GM21381 (cell line): Measurements from ENCODE around the gene IGLL5.
"Not testable (repeated sequence)": the region's sequence is repeated elsewhere in the genome, so short reads cannot be mapped to it uniquely, and the experiment has no call there.

Experiments
- ATAC-seq: cut with Tn5 transposase; IDR thresholded peaks from one replicate; pipeline ENCODE4 v1.9.1; 2021; ENCODE audit warnings: mild to moderate bottlenecking, moderate library complexity; ENCODE audit not compliant: unreplicated experiment

IGLL5 gene

DNA sequence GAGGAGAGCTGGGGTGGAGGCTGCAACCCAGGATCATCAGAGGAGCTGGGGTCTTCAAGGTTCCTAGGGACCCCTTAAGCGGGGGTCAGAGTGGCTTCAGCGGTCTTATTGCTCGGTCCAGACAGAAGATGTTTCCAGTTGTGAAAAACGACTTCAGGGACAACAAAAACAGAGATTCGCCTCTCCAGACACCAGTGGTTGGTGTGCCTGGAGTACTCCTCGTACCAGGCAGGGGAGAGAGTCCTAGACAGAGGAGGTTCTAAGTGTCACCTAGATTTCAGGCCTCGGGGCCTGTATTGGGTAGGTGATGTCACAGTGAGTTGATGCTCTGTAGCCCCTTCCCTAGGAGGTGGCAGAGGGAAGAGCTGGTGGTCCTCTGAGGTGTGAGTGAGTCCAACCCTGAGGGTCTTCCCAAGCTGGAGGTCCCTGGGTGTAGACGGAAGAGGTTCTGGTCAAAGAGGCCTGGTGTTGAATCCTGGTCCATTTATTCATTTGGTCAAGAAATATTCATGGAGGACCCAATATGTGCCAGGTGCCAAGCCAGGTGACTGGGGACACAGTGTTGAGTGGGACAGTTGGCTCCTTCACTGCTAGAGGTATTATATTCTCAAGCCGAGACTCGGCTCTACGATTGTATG lies 4.4 kb upstream of the IGLL5 start:
- ATAC-seq: no peak

GRCh38 chr22:22884010-22884887 lies 3.4 kb upstream of the IGLL5 start:
- ATAC-seq: no peak

DNA sequence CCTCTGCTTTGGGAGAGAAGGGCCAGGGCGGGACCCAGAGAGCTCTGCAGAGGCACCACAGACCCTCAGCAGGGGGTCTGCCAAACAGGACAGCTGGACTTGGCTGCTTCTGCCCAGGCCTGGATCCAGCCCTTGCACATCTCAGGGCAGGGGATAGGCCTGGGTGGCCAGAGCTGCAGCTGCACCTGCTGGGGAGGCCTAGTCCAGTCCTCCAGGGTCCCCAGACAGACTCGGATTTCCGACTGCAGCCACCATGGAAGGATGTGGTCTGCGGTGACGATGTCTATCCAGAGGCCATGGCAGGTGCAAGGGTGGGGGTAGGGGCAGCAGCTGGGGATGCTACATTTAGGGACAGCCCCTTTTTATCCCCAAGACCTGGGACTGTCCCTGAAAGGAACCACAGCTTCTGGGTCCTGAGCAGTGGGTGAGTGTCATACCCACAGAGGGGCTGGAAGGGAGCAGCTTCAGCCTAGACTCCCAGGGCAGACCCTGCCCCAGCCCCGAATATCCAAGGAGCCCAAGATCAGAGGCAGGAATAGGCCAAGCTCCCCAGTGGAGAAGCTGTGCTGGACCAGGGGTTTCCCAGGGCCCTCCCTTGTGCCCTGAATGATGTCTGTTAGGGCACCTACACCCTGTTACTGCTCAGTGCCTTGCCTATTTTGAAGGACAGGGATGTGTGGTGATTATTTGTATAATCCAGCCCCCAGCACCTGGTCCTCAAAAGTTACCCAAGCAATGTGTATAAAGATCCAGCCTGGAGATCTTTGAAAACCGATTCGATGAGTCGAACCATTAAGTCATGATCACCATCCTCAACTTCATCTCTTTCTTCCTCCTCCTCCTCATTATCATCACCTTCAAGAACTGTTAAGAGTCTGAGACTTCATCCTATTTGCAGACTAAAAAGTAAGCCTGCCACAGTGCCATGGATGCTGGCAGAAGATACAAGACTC lies 2.5 kb upstream of the IGLL5 start:
- no peak for ATAC-seq

DNA sequence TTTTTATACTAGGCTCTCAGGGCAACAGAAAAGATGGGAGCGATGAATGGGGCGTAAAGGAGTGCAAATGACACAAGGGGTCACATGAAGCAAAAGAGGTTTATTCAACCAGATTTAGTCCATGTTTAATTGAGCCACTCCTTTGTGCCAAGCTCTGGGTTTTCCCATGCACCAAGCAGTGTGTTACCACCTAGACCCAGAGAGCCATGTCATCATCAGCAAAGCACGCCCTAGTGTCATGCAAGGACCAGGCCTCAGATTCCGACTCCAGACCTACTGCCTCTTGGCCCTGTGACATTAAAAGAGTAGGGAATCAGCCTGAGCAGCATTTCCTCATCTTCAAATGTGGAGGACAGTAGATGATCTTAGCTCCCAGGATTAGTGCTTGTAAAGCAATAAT lies 1.1 kb upstream of the IGLL5 start:
- ATAC-seq: no peak

- no peak for ATAC-seq
Measured at GRCh38 chr22:22888571-22889353, 1.1 kb downstream of the IGLL5 start.

GRCh38 chr22:22890085-22890484 lies 2.5 kb downstream of the IGLL5 start:
- no peak for ATAC-seq

GRCh38 chr22:22891139-22891621 lies 3.6 kb downstream of the IGLL5 start:
- no peak for ATAC-seq

GRCh38 chr22:22892096-22893052 lies 4.8 kb downstream of the IGLL5 start:
- no peak for ATAC-seq

DNA sequence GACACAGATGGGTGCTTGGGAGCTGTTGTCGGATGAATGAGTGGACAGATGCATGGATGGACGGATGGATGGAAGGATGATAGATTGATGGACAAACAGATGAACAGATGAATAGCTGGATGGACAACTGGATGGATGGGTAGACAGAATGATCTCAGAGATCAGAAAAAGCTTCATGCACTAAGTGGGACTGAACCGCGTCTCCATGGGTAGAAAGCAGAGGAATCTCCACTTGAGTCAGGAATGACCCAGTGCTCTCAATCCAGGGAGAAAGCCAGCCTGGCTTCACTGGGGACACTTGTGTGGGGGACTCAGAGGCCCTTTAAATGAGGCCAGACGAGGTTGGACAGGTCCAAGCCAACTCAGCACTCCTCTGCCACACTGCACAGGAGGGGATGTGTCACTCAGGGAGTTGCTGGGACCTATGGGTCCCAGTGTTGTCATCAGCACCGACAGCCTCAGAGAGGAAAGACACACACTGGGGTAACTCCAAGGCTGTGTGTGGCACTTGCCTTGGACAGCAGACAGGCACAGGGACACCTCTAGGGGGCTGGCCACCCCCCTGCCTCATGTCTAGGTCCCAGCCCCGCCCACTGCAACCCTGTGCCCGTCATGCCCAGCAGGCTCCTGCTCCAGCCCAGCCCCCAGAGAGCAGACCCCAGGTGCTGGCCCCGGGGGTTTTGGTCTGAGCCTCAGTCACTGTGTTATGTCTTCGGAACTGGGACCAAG lies 5.6 kb downstream of the IGLL5 start:
- ATAC-seq: no peak

GRCh38 chr22:22893891-22894739 lies 6.5 kb downstream of the IGLL5 start:
- ATAC-seq: no peak

DNA sequence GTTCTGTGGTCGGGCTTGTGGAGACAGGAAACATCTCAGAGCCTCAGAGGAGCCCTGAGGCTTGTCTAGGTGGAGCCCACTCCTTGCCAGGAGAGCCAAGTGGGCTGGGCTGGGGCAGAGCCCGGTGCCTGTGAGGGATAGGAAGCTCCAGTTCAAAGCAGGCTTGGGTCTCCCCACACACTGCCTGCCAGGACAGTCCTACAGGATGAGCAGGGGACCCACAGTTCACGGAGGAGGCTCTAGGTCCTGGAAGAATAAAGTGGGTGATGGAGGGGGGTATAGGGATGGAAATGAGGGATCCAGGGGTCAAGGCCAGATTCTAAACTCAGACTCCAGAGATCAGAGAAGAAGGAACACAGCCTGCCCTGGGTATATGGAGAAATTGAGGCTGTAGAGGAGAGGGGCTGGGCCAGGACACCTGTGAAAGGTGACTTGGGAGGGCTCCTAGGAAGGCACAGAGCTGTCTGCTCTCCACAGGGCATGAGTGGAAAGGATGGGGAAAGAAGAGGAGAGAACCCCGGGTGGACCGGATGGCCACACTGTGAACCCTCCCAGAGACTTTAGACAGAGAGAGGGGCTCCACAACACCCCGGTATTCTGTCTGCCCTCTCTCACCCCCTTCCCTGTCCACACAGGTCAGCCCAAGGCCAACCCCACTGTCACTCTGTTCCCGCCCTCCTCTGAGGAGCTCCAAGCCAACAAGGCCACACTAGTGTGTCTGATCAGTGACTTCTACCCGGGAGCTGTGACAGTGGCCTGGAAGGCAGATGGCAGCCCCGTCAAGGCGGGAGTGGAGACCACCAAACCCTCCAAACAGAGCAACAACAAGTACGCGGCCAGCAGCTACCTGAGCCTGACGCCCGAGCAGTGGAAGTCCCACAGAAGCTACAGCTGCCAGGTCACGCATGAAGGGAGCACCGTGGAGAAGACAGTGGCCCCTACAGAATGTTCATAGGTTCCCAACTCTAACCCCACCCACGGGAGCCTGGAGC lies 7.4 kb downstream of the IGLL5 start:
- no peak for ATAC-seq

- ATAC-seq: no peak
Measured at GRCh38 chr22:22895776-22896445, 8.3 kb downstream of the IGLL5 start.

DNA sequence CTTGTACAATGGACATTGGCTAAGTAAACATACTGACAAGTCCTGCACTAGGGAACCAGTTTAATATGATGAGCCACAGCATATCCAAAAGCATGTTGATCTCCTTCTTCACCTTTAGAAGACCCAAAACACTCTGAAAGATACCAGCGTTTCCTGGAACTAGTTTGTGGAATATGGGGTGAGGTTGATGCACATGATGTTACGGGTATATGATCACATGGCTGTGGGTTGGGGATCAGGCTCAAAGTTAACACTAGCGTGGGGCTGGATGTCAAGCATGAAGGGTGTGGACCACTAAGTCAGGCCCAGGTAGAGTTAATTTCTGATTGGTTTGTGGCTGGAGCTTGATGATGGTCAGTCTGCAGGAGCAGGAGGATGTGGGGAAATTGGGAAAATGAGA lies 9.0 kb downstream of the IGLL5 start:
- no peak for ATAC-seq

- no peak for ATAC-seq
Measured at GRCh38 chr22:22897091-22897490, 9.5 kb downstream of the IGLL5 start.

- no peak for ATAC-seq
Measured at GRCh38 chr22:22897947-22898346, 10.3 kb downstream of the IGLL5 start.

DNA sequence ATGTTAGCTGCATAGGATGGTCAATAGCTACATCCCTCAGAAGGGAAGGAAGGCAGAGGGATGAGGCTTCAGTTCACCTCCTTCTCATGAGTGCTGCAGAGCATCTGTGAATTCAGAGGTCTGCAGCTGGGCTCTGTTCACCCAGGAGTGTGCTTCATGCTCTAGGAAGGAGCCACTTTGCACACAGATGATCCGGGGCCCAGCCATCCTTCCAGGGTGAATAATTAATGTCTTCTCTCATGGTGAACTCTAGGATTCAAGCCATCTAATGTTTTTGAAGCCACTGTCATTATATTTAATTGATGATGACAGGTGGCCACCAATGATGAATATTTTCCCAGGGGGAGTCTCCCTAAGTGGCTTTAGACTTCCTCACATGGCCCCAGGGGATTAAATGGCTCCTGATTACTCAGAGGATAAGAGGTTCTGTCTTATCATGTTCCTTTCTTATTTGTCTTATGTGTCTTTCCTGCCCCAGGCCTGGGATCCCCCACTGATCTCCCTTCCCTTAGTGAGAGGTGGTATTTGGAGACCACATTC lies 10.9 kb downstream of the IGLL5 start:
- not testable (repeated sequence) for ATAC-seq
